Kidney (tissue), 14 donors: ENCODE data around the gene RPS6KA4. TPM values are rescaled to one million over a fixed set of nuclear protein-coding genes. Genes with fewer than 3 reads are reported as not detected.

Experiments used
- DNase-seq, 5 donors: peaks; one replicate each; pipeline ENCODE4 v3.0.0-alpha.2; 2013 to 2020
- FAIRE-seq: peaks from 2 replicates; lab custom pipeline; 2012; peaks lifted over from hg19 to GRCh38; lab: Jason Lieb, UNC
- H3K27ac ChIP-seq, 2 donors: one replicate each; pipeline ENCODE4 v1.7.0; 2013; ENCODE audit warnings: low read depth in 2 of 2, low read length in 2 of 2, inconsistent platforms in 1 of 2
- H3K27me3 ChIP-seq: one replicate; pipeline ENCODE4 v1.7.1; 2013; ENCODE audit warnings: low read length, inconsistent platforms; ENCODE audit not compliant: control insufficient read depth, insufficient read depth
- H3K36me3 ChIP-seq, 3 donors: one replicate each; pipeline versions ENCODE4 v1.7.0 to v1.7.1; 2013; ENCODE audit warnings: low read length in 3 of 3, control low read depth in 1 of 3, inconsistent platforms in 1 of 3; ENCODE audit not compliant: insufficient read depth in 3 of 3, control insufficient read depth in 2 of 3
- H3K4me1 ChIP-seq, 3 donors: one replicate each; pipeline versions ENCODE4 v1.7.0 to v1.7.1; 2013; ENCODE audit warnings: low read length in 3 of 3, inconsistent platforms in 1 of 3, low read depth in 1 of 3; ENCODE audit not compliant: control insufficient read depth in 2 of 3, insufficient read depth in 2 of 3
- H3K4me3 ChIP-seq, 3 donors: one replicate each; pipeline versions ENCODE4 v1.7.0 to v1.8.1; 2013; ENCODE audit warnings: low read length in 3 of 3, control low read depth in 1 of 3, inconsistent platforms in 1 of 3
- H3K9ac ChIP-seq, 3 donors: one replicate each; pipeline versions ENCODE4 v1.7.0 to v1.7.1; 2013; ENCODE audit warnings: low read length in 3 of 3, control low read depth in 1 of 3, inconsistent platforms in 1 of 3
- H3K9me3 ChIP-seq, 3 donors: one replicate each; pipeline versions ENCODE4 v1.7.0 to v1.7.1; 2013; ENCODE audit warnings: low read length in 3 of 3, control low read depth in 1 of 3, inconsistent platforms in 1 of 3; ENCODE audit not compliant: control insufficient read depth in 2 of 3, insufficient read depth in 1 of 3
- intact Hi-C: fragments of 100-400 bp; cut with DNase I; formaldehyde crosslinking; loops from one replicate; pipeline ENCODE4 v1.11.1; 2022
- polyA plus RNA-seq: library from polyadenylated mRNA; stranded (reverse); fragments of 350-450 nt; fragmentation: Illumina TruSeq; extraction: RNeasy Lipid Tissue Mini Kit (QIAGEN cat#74804); gene quantifications from one replicate; pipeline ENCODE4 v1.2.3, GENCODE V29; 2014; ENCODE audit warnings: low read depth, low replicate concordance; ENCODE audit not compliant: insufficient read depth
- total RNA-seq: library from RNA; stranded (reverse); fragmentation: NEBNext Ultra II Directional; extraction: Animal tissue kit (Norgen Biotek cat#: 25700); gene quantifications from one replicate; pipeline ENCODE4 v1.2.1, GENCODE V29; 2021
- TF ChIP-seq, protein P1 (sequence below): IDR thresholded peaks from 3 replicates; pipeline ENCODE4 v1.5.1; 2012; ENCODE audit warnings: mild to moderate bottlenecking, moderate library complexity, borderline replicate concordance; ENCODE audit not compliant: insufficient read depth; ENCODE audit errors: extremely low read depth
- donor health status: control.
- donor health status: control.
- donor health status: control.
- donor health status: control.
- donor health status: control.
- donor health status: DM: yes; HTN: yes; CAD: no.
- donor health status: Normal renal cell carcinoma (clear cell type).

Gene RPS6KA4
- total and polyA plus RNA-seq, 2 donors from 2014 or later, result 13.6 to 40.2 TPM

- no peak overlapping the region for H3K9ac ChIP-seq
- DNase-seq, result peak in 2 of 5 donors; percentile 59 to 88
- no peaks in the 10 kb centered on the region for H3K9me3 ChIP-seq
- H3K4me3 ChIP-seq, result no peak overlapping the region
- no peaks in the 10 kb centered on the region for H3K36me3 ChIP-seq
- no peaks in the 10 kb centered on the region for H3K27me3 ChIP-seq
- H3K27ac ChIP-seq, result no peak overlapping the region
- H3K4me1 ChIP-seq, result no peaks in the 10 kb centered on the region
- TF ChIP-seq, protein P1, sequence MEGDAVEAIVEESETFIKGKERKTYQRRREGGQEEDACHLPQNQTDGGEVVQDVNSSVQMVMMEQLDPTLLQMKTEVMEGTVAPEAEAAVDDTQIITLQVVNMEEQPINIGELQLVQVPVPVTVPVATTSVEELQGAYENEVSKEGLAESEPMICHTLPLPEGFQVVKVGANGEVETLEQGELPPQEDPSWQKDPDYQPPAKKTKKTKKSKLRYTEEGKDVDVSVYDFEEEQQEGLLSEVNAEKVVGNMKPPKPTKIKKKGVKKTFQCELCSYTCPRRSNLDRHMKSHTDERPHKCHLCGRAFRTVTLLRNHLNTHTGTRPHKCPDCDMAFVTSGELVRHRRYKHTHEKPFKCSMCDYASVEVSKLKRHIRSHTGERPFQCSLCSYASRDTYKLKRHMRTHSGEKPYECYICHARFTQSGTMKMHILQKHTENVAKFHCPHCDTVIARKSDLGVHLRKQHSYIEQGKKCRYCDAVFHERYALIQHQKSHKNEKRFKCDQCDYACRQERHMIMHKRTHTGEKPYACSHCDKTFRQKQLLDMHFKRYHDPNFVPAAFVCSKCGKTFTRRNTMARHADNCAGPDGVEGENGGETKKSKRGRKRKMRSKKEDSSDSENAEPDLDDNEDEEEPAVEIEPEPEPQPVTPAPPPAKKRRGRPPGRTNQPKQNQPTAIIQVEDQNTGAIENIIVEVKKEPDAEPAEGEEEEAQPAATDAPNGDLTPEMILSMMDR, result no peak
- FAIRE-seq, result no peak
- intact Hi-C loops, result no loop called here
These were observed 14.0 kb downstream of the RPS6KA4 start for GRCh38 chr11:64372802-64373597.

- TF ChIP-seq, protein P1, result no peak
- FAIRE-seq, result no peak
- DNase-seq, result no peak
These were observed 14.6 kb downstream of the RPS6KA4 start for GRCh38 chr11:64373598-64373974.

DNA sequence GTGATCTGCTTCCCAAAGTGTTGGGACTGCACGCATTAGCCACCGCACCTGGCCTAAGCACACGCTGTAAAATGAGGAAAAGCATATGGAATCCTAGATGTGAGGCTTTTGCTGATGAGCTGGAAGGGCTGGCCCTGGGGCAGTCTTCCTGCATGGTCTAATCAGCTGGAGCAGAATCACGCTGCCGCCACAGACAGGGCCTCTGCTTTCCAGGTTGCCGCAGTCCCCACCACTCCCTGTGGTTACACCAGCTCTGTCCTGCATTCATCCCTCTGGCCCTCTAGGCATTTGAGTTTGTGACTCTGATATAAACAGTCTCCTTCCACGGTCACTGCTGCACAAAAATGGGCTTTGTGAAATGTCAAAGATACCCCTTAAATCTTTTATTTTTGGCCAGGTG is 17.1 kb downstream of the RPS6KA4 start:
- FAIRE-seq (no peak), DNase-seq (no peak)
- peaks cover 0 to 2% (median 0%) of the 10 kb centered on the region in 3 donors for H3K9me3 ChIP-seq
- no peak overlapping the region for H3K27ac ChIP-seq
- no peaks in the 10 kb centered on the region for H3K27me3 ChIP-seq
- H3K36me3 ChIP-seq, result no peaks in the 10 kb centered on the region
- H3K4me3 ChIP-seq, result no peak overlapping the region
- H3K9ac ChIP-seq, result no peak overlapping the region
- TF ChIP-seq, protein P1, result no peak
- no peaks in the 10 kb centered on the region for H3K4me1 ChIP-seq
- intact Hi-C loops, result no loop called here

More at GRCh38 chr11:64373598-64373974, 14.6 kb downstream of the RPS6KA4 start:
- H3K27me3 ChIP-seq, result no peaks in the 10 kb centered on the region
- H3K4me1 ChIP-seq, result no peaks in the 10 kb centered on the region
- no peaks in the 10 kb centered on the region for H3K9me3 ChIP-seq
- H3K36me3 ChIP-seq, result no peaks in the 10 kb centered on the region
- no peak overlapping the region for H3K9ac ChIP-seq
- H3K4me3 ChIP-seq, result no peak overlapping the region
- no peak overlapping the region for H3K27ac ChIP-seq
- intact Hi-C loops, result no loop called here
